H1 (cell line): Measurements from ENCODE around the gene MTM1. TPM values are rescaled to one million over a fixed set of nuclear protein-coding genes. Genes with fewer than 3 reads are reported as not detected.

Experiments used
- CTCF ChIA-PET: fragments of 300-600 bp; sonication (Branson Sonifier 250); formaldehyde crosslinking; loops from one replicate; lab custom pipeline; 2021; ENCODE audit not compliant: partially characterized antibody; lab: Charles Lee
- POLR2A ChIA-PET: fragments of 300-600 bp; sonication (Branson Sonifier 250); formaldehyde crosslinking; loops from one replicate; lab custom pipeline; 2021; ENCODE audit warnings: inconsistent platforms; ENCODE audit not compliant: partially characterized antibody; lab: Charles Lee
- DNase-seq, 2 experiments: peaks; one replicate each; pipeline versions ENCODE4 v3.0.0 to v3.0.0-alpha.2; 2010 to 2022; ENCODE audit warnings: low spot score in 2 of 2, low read depth in 1 of 2, mixed read lengths in 1 of 2
- FAIRE-seq: peaks from 2 replicates; lab custom pipeline; 2011; peaks lifted over from hg19 to GRCh38; lab: Jason Lieb, UNC
- H2AFZ ChIP-seq: 2 replicates; pipeline ENCODE4 v1.8.1; 2012; ENCODE audit warnings: low read length, inconsistent platforms
- H2AK5ac ChIP-seq: 2 replicates; pipeline ENCODE4 v1.6.1; 2013; ENCODE audit warnings: low read depth, low read length
- H2BK120ac ChIP-seq: replicated peaks from 2 replicates; pipeline ENCODE3; 2013; ENCODE audit warnings: low read depth, low read length, inconsistent platforms
- H2BK12ac ChIP-seq: 2 replicates; pipeline ENCODE4 v1.6.1; 2013; ENCODE audit warnings: low read depth, low read length
- H2BK15ac ChIP-seq: 2 replicates; pipeline ENCODE4 v1.6.1; 2013; ENCODE audit warnings: low read length
- H2BK20ac ChIP-seq: 2 replicates; pipeline ENCODE4 v1.6.1; 2013; ENCODE audit warnings: low read length
- H2BK5ac ChIP-seq: 2 replicates; pipeline ENCODE4 v1.6.1; 2013; ENCODE audit warnings: low read depth, low read length
- H3K14ac ChIP-seq: 2 replicates; pipeline ENCODE4 v1.6.1; 2013; ENCODE audit warnings: inconsistent platforms; ENCODE audit not compliant: insufficient read length
- H3K18ac ChIP-seq: 2 replicates; pipeline ENCODE4 v1.6.1; 2013; ENCODE audit warnings: low read length; ENCODE audit errors: extremely low read depth
- H3K23ac ChIP-seq: 2 replicates; pipeline ENCODE4 v1.6.1; 2013; ENCODE audit warnings: inconsistent platforms; ENCODE audit not compliant: insufficient read length
- H3K23me2 ChIP-seq: 2 replicates; pipeline ENCODE4 v1.6.1; 2013; ENCODE audit warnings: low read depth, low read length
- H3K27ac ChIP-seq: 2 replicates; pipeline ENCODE4 v1.6.1; 2011; ENCODE audit warnings: low read depth, low read length, inconsistent platforms
- H3K27me3 ChIP-seq, 4 experiments: replicated peaks in 1 of 4; 1 replicate in 1 of 4; 2 replicates in 3 of 4; pipeline versions ENCODE4 v1.6.1 to v1.8.1; 2011 to 2013; ENCODE audit warnings: low read length in 3 of 4, mild to moderate bottlenecking in 3 of 4, inconsistent platforms in 2 of 4, mixed read lengths in 2 of 4, moderate library complexity in 1 of 4; ENCODE audit not compliant: control insufficient read depth in 3 of 4, insufficient read depth in 3 of 4; ENCODE audit errors: extremely low read depth in 1 of 4
- H3K36me3 ChIP-seq, 4 experiments: 2 replicates each; pipeline versions ENCODE4 v1.6.1 to v1.8.1; 2011 to 2013; ENCODE audit warnings: mild to moderate bottlenecking in 4 of 4, low read length in 3 of 4, moderate library complexity in 2 of 4, control low read depth in 1 of 4, inconsistent platforms in 1 of 4; ENCODE audit not compliant: insufficient read depth in 4 of 4, control insufficient read depth in 2 of 4
- H3K4ac ChIP-seq: replicated peaks from 2 replicates; pipeline ENCODE3; 2013; ENCODE audit warnings: low read length, low read depth, mixed read lengths, inconsistent platforms; ENCODE audit not compliant: insufficient read length
- H3K4me1 ChIP-seq, 4 experiments: replicated peaks in 1 of 4; 1 replicate in 1 of 4; 2 replicates in 3 of 4; pipeline versions ENCODE4 v1.6.1 to v1.8.1; 2011 to 2013; ENCODE audit warnings: low read length in 3 of 4, inconsistent platforms in 2 of 4, mixed read lengths in 1 of 4; ENCODE audit not compliant: insufficient read depth in 4 of 4, control insufficient read depth in 3 of 4
- H3K4me2 ChIP-seq, 2 experiments: 2 replicates each; pipeline versions ENCODE4 v1.6.1 to v1.8.1; 2011 to 2013; ENCODE audit warnings: low read depth in 2 of 2, low read length in 2 of 2, control low read depth in 1 of 2, inconsistent platforms in 1 of 2, mild to moderate bottlenecking in 1 of 2; ENCODE audit not compliant: insufficient read depth in 1 of 2
- H3K4me3 ChIP-seq, 4 experiments: fragments of 200-600, 300-600 bp in 1 of 4; sonication (generic), shearing (Covaris generic), sonication (Bioruptor Twin) in 1 of 4; 2 replicates each; pipeline versions ENCODE4 v1.5.1 to v1.8.1; 2011 to 2016; ENCODE audit warnings: low read length in 4 of 4, low read depth in 3 of 4, control low read depth in 2 of 4, inconsistent platforms in 2 of 4, mild to moderate bottlenecking in 2 of 4, mixed read lengths in 1 of 4, moderate library complexity in 1 of 4; ENCODE audit not compliant: insufficient read depth in 2 of 4; ENCODE audit errors: extremely low read depth in 1 of 4
- H3K56ac ChIP-seq: replicated peaks from 2 replicates; pipeline ENCODE3; 2013; ENCODE audit warnings: low read depth, mild to moderate bottlenecking, mixed read lengths, low read length, inconsistent platforms; ENCODE audit not compliant: insufficient read length
- H3K79me1 ChIP-seq: 2 replicates; pipeline ENCODE4 v1.6.1; 2013; ENCODE audit warnings: low read depth, low read length, control low read depth
- H3K79me2 ChIP-seq, 2 experiments: 2 replicates each; pipeline versions ENCODE4 v1.6.1 to v1.8.1; 2012 to 2013; ENCODE audit warnings: low read length in 2 of 2, mild to moderate bottlenecking in 2 of 2, inconsistent platforms in 1 of 2; ENCODE audit not compliant: insufficient read depth in 2 of 2, control insufficient read depth in 1 of 2
- H3K9ac ChIP-seq, 4 experiments: replicated peaks in 1 of 4; 1 replicate in 1 of 4; 2 replicates in 3 of 4; pipeline versions ENCODE4 v1.6.1 to v1.8.1; 2011 to 2013; ENCODE audit warnings: low read depth in 3 of 4, low read length in 3 of 4, control low read depth in 2 of 4, mild to moderate bottlenecking in 2 of 4, moderate library complexity in 2 of 4, inconsistent platforms in 1 of 4; ENCODE audit errors: extremely low read depth in 1 of 4
- H3K9me3 ChIP-seq, 2 experiments: 2 replicates each; pipeline versions ENCODE4 v1.6.1 to v1.8.1; 2012 to 2013; ENCODE audit warnings: mild to moderate bottlenecking in 2 of 2, moderate library complexity in 2 of 2, control low read depth in 1 of 2, inconsistent platforms in 1 of 2, low read depth in 1 of 2, low read length in 1 of 2, mixed read lengths in 1 of 2; ENCODE audit not compliant: insufficient read depth in 2 of 2
- H4K20me1 ChIP-seq, 2 experiments: replicated peaks in 1 of 2; 2 replicates each; pipeline versions ENCODE3 to v1.8.1; 2011 to 2013; ENCODE audit warnings: inconsistent platforms in 2 of 2, low read length in 2 of 2, mild to moderate bottlenecking in 1 of 2; ENCODE audit not compliant: insufficient read depth in 2 of 2, control insufficient read depth in 1 of 2
- H4K5ac ChIP-seq: 2 replicates; pipeline ENCODE4 v1.6.1; 2013; ENCODE audit warnings: low read length, low read depth, mixed read lengths, inconsistent platforms; ENCODE audit not compliant: insufficient read length
- H4K8ac ChIP-seq: 2 replicates; pipeline ENCODE4 v1.8.0; 2013; ENCODE audit warnings: mild to moderate bottlenecking, moderate library complexity, low read length, inconsistent platforms; ENCODE audit not compliant: insufficient read depth; ENCODE audit errors: extremely low read depth
- H4K91ac ChIP-seq: replicated peaks from 2 replicates; pipeline ENCODE3; 2013; ENCODE audit warnings: low read length, mixed read lengths, inconsistent platforms; ENCODE audit not compliant: insufficient read length
- CHD2 ChIP-seq: IDR thresholded peaks from 2 replicates; pipeline ENCODE4 v1.6.1; 2012; ENCODE audit warnings: low read length, improper control_type of control experiment
- HDAC2 ChIP-seq, 2 experiments: fragments of 300-600 bp in 1 of 2; sonication (generic) in 1 of 2; IDR thresholded peaks; 2 replicates each; pipeline ENCODE4 v1.6.1; 2011 to 2012; ENCODE audit warnings: low read depth in 2 of 2, low read length in 2 of 2, mild to moderate bottlenecking in 2 of 2, moderate library complexity in 2 of 2, borderline replicate concordance in 1 of 2, inconsistent platforms in 1 of 2
- JUND ChIP-seq: IDR thresholded peaks from 2 replicates; pipeline ENCODE4 v1.6.1; 2011; ENCODE audit warnings: mild to moderate bottlenecking, improper control_type of control experiment, low read length
- KDM5A ChIP-seq: fragments of 200-600 bp; IDR thresholded peaks from 2 replicates; pipeline ENCODE4 v1.7.1; 2012; ENCODE audit warnings: mild to moderate bottlenecking, low read length, inconsistent platforms, mixed read lengths
- NANOG ChIP-seq: IDR thresholded peaks from 2 replicates; pipeline ENCODE4 v1.6.1; 2011; ENCODE audit warnings: low read length, low read depth, mild to moderate bottlenecking, inconsistent platforms; ENCODE audit not compliant: insufficient read depth, poor library complexity, severe bottlenecking
- PHF8 ChIP-seq: fragments of 200-600 bp; sonication (generic); conservative IDR thresholded peaks from 2 replicates; pipeline ENCODE4 v1.7.1; 2012; ENCODE audit warnings: low read depth, mild to moderate bottlenecking, inconsistent platforms, low read length, moderate library complexity
- WGBS, 2 experiments: shearing (Covaris generic) in 1 of 2; methylation state at CpG; one replicate each; pipeline versions ENCODE4 v1.1.6 to v1.1.7; 2013 to 2015; ENCODE audit warnings: low lambda C conversion rate in 2 of 2, mixed read lengths in 2 of 2, inconsistent platforms in 1 of 2, low coverage in 1 of 2, missing lambda C conversion rate in 1 of 2; ENCODE audit not compliant: insufficient replicate concordance in 2 of 2, insufficient coverage in 1 of 2, insufficient read length in 1 of 2; ENCODE audit errors: extremely low coverage in 1 of 2, missing lambda C conversion rate in 1 of 2; 5-methylcytosine and 5-hydroxymethylcytosine counted together
- polyA plus RNA-seq, 7 experiments: library from polyadenylated mRNA; depleted of rRNA in 3 of 7; stranded (reverse) in 5 of 7; unstranded in 2 of 7; fragments of >200 nt in 5 of 7; fragments of 200-250 nt in 2 of 7; gene quantifications; 1 replicate in 5 of 7; 2 replicates in 1 of 7; 4 replicates in 1 of 7; pipeline versions ENCODE4 v1.2.1 to v1.2.3, GENCODE V29; 2011 to 2013; ENCODE audit warnings: missing spikeins in 2 of 7, mixed read lengths in 2 of 7
- total RNA-seq: library from RNA; stranded (reverse); fragmentation: NEBNext Ultra II Directional; extraction: Animal tissue kit (Norgen Biotek cat#: 25700); gene quantifications from 2 replicates; pipeline ENCODE4 v1.2.1, GENCODE V29; 2021

Gene MTM1
- total and polyA plus RNA-seq, 2 of the 8 experiments (the other 6 are each of a cell fraction or from before 2014, with no cell fraction given): 2.3 to 8.4 TPM

- Histone ChIP-seq H3K9me3 (no peaks in the 10 kb centered on the region), H2BK5ac (no peak overlapping the region), H3K4ac (no peak overlapping the region), H3K27ac (no peak overlapping the region), H2AFZ (no peak overlapping the region), H3K4me2 (no peak overlapping the region; a peak in 1 of 4 replicates), H2BK12ac (no peak overlapping the region), H3K27me3 (no peaks in the 10 kb centered on the region), H3K56ac (no peak overlapping the region), H3K23me2 (no peaks in the 10 kb centered on the region), H4K8ac (no peak overlapping the region), H4K5ac (no peak overlapping the region), H3K18ac (no peak overlapping the region), H3K79me1 (no peaks in the 10 kb centered on the region), H4K91ac (no peak overlapping the region), H3K4me1 (peaks cover 0 to 17% (median 3%) of the 10 kb centered on the region in 4 experiments; a peak in 5 of 7 replicates), H2BK15ac (no peak overlapping the region), H3K23ac (no peak overlapping the region), H3K36me3 (no peaks in the 10 kb centered on the region), H3K9ac (no peak overlapping the region), H4K20me1 (no peaks in the 10 kb centered on the region), H3K14ac (no peak overlapping the region), H2BK20ac (0 out of 2 replicates have a peak overlapping the region, but pooled peaks have one; percentile 21), H3K79me2 (peaks cover 0 to 6% of the 10 kb centered on the region in 2 experiments; a peak in 2 of 4 replicates), H2BK120ac (no peak overlapping the region), H3K4me3 (no peak overlapping the region), H2AK5ac (no peak overlapping the region)
- no peak for FAIRE-seq
- TF ChIP-seq NANOG (no peak), JUND (no peak), HDAC2 (IDR thresholded peaks at IDR 0.05; ENCODE audit: borderline replicate concordance in 1 of 2, low read depth in 2 of 2, low read length in 2 of 2) (0 out of 4 replicates have a peak, but pooled peaks of 1 of the 2 experiments have one; percentile 32), KDM5A (no peak), CHD2 (no peak), PHF8 (no peak)
- CTCF ChIA-PET: interaction anchor here (0.6 kb wide), 1 partner anchor 19 kb away, joined by 3 read pairs; no protein-coding TSS in a partner anchor
- POLR2A ChIA-PET: interaction anchor here (1.3 kb wide), 1 partner anchor 58 kb away, joined by 3 read pairs; no protein-coding TSS in a partner anchor
- WGBS, 2 experiments: 69% methylated on average over 3 of the region's 3 CpGs; no CpG with 5 or more reads in 1 of the 2 experiments
- DNase-seq: no peak
Measured at GRCh38 chrX:150564838-150565237, 3.6 kb upstream of the MTM1 start.
